ENCODE data around the gene GSE1.
A peak's percentile ranks its signal among the peaks of the same experiment; 100 is the strongest.

Gene GSE1

DNA sequence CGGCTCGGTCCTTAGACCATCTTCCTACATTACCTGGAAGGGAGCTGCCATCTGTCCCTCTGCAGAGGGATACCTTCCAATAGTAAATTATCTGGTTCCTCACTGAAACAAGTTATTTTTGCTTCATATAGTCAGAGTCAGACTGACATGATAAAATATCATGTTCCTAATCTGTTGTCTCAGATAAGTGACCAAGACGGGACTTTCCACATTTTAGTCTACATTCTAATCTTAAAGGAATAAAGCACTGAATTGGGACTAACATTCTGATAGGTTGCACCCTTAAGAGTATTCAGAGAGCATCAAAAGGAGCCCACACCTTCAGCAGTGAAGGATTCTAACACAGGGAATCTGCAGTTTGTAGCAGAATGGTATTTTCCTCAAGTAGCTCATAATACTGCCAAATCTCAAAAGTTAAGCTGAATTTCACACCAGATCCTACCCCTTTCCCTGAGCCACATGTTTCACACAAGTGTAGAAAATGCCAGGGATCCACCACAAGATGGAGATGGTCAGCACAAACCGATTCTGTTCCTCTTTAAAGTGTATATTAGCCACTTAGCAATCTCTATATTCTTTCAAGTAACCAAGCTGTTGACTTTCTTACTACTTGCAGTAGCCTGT, 62.2 kb downstream of the GSE1 start:
- DNase-seq (ENCODE audit: low spot score), result peak; percentile 48

DNA sequence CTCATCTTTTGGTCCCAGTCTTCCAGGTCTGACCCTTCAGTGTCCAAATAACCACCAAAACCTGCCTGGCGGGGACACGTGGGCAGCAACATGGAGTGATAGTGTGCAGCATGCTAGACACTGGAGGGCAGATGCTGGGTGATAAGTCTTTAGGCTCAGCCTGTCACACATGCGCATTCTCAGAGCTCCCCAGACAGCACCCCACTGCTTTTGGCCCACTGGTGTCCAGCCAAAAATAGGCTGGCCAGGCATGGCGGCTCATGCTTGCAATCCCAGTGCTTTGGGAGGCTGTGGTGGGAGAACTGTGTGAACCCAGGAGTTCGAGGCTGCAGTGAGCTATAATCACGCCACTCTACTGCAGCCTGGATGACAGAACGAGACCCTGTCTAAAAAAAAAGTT, 63.3 kb downstream of the GSE1 start:
- DNase-seq (ENCODE audit: low spot score), result no peak

DNA sequence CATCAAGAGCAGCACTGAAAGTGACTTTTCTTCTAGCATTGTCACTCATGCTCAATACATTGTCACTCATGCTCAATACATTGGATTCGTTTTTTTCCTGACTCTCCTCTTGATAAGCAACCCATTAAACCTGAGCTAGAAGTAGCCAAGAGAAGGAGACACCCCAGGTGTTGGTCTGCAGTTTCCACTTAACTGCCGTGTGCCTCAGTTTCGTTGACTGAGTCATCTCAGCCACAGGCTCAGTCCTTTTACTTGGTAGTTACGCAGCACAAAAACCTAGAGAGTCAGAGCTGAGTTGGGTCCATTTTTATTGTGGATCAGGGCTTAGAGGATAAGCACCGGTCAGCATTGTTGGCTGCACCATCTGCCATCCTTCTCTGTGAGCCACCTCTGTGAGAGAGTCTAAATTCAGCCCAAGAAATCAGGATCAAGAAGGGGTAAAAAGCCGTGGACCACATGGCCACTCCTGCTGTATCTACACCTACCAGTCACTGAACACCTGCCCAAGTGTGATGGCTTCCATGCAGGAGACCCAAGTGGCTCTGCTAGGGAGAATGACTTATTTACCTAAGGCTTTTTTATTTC, 64.4 kb downstream of the GSE1 start:
- DNase-seq (ENCODE audit: low spot score), result no peak

DNA sequence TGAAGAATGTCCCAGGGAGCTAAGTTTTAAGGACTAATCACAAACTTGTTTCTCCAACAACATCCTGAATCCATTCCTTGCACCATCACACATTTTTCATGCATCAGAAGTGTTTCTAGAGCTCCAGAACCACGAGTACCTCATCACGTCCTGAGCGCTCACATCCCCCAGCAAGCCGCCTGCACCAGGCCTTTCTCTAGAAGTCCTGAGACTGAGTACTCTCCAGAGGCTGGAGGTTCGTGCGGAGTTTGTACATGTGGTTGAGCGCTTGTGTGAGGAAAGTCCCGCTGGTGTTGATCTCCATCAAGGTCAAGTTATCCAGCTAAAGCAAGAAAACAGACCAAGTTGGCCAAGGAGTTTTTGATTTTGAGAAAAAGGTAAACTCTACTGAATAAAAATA, 64.9 kb downstream of the GSE1 start:
- no peak for DNase-seq (ENCODE audit: low spot score)

DNA sequence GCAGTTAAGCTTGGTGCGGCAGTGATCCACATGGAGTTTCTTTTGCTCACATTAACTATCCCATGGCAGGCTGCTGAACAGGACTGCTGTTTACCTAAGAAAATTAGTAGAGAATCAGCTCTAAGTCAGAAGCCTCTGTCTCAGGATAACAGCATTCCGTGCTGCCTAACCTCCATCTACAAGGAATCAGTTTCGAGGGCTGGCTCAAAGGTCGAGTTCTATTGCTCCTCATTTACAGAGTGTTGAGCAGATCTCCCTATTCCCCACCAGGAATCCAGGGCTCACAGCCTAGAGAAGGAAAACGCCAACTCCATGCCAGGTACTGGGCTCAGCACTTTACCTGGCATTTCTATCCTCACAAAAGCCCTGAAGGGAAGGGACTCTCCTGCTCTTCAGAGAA, 65.7 kb downstream of the GSE1 start:
- no peak for DNase-seq (ENCODE audit: low spot score)

DNA sequence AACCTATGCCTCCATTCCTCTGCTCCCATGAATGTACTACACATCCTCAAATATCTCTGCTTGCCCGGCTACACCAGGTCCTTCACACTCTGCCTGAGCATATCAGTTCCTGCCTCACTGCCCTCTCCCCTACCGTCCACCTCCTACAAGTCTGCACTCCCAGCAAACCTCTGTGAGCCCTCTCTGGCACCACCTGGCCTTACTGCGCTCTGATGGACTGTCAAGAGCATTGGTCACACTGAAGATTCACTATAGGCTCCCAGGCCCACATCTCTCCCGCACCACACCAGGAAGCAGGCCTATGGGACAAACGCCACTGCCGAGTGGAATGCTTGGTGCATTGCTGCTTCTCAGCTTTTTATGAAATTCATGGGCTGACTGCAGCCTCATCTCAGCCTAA, 66.7 kb downstream of the GSE1 start:
- DNase-seq (ENCODE audit: low spot score), result no peak

DNA sequence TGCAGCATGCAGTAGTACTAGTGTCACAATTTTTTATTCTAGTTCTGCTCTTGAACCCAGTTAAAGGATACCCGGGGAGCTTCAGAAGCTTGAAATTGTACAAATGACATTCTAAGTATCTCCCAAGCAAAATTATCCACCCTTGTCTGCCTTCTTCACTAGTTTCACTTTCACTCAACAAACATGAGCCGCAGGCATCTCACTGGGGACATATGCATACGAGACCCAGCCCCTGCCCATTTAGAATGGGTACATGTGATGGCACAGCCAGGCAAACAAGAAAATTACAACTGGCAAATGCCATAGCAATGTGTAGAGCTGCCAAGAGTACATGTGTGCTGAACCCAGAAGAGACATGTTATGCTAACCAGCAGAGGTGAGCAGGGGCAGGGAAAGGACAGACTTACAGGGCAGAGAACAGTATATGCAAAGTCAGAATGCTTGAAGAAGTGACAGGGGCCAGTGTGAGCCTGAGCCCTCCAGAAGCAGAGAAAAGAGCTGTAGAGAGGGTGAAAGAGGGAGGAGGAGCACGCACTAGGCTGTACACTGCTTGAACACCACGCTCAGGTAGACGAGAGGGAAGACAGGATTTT, 67.3 kb downstream of the GSE1 start:
- DNase-seq (ENCODE audit: low spot score), result no peak

DNA sequence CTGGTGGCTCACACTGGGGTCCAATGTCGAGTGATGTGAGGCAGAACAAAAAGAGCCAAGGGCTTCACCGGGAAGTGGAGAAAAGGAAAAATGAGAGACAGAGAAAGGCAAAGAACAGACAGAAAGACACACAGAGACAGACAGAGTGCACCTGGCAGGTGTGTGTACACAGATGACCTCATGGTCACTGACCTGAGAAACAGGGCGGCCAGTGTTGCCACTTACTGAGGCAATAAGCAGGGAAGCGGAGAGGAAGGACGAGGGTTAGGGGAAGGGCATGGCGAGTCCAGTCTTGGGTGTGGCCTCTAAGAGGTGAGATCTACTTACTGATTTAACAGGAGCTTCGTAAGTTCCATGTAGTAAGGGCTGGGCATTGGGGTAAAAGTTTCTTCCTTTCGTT, 68.1 kb downstream of the GSE1 start:
- no peak for DNase-seq (ENCODE audit: low spot score)

DNA sequence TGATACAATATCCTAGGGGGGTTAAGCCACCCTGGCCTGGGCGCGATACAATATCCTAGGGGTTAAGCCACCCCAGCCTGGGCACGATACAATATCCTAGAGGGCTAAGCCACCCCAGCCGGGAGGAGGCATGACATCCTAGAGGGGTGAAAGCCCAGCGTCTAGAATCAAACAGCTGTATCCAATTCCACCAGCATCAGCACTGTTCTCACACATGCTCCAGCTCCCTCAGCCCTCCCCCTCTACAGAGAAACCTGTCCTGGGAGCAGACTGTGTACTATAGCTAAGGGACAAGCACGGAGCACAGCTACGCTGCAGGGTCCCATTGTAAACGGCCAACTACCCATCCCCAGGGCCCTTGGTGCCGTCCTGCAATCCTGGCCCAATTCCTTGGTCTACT, 69.4 kb downstream of the GSE1 start:
- no peak for DNase-seq (ENCODE audit: low spot score)

DNA sequence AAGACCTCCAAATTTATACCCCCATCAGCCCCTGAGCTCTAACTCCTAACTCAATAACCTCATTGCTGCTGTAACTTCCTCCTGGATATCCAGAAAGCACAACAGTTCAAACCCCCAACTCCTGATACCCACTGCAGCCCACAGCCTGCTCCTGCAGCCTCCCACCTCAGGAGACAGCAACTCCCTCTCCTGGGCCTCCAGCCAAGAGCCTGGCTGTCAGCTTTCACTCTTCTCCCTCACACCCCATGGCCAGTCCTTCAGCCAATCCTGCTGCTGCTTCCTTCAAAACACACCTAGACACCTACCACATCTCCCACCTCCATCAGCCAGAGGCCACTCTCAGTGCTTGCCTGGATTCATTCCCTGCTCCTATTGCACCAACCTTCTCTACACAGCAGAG, 70.2 kb downstream of the GSE1 start:
- no peak for DNase-seq (ENCODE audit: low spot score)

DNA sequence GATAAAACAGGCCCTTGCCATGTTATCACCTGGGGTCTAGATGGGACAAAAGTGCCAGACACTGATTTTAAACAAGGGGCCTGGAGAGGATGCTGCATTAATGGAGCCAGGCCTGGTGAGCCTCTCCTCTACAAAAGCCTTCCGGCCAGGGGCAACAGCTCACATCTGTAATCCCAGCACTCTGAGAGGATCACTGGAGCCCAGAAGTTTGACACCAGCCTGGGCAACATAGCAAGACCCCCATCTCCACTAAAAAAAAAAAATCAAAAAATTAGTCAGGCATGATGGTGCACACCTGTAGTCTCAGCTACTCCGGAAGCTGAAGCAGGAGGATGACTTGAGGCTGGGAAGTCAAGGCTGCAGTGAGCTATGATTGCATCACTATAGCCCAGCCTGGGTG, 72.1 kb downstream of the GSE1 start:
- DNase-seq (ENCODE audit: low spot score), result no peak

DNA sequence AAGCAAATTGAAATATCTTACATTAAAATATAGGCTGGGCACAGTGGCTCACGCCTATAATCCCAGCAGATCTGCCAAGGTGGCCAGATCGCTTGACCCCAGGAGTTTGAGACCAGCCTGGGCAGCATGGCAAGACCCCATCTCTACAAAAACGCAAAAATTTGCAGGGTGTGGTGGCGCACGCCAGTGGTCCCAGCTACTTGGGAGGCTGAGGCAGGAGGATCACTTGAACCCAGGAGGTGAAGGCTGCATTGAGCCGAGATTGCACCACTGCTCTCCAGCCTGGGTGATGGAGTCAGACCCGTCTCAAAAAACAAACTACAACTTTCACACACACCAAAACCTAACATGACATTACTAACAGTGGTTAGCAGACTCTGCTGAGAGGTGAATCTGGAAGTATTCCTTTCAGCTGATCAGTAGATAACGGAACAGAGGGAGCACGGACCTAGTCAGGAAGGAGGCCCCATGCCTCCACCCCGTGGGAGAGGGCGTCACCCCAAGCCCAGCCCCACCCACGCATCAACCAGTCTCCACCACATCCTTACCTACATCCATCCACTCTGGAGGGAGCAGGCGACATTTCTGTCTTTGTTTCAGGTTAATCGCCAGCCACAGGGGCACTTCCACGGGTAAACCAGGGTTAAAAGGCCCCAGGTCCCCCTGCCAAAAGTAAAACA, 73.9 kb downstream of the GSE1 start:
- DNase-seq (ENCODE audit: low spot score), result no peak

DNA sequence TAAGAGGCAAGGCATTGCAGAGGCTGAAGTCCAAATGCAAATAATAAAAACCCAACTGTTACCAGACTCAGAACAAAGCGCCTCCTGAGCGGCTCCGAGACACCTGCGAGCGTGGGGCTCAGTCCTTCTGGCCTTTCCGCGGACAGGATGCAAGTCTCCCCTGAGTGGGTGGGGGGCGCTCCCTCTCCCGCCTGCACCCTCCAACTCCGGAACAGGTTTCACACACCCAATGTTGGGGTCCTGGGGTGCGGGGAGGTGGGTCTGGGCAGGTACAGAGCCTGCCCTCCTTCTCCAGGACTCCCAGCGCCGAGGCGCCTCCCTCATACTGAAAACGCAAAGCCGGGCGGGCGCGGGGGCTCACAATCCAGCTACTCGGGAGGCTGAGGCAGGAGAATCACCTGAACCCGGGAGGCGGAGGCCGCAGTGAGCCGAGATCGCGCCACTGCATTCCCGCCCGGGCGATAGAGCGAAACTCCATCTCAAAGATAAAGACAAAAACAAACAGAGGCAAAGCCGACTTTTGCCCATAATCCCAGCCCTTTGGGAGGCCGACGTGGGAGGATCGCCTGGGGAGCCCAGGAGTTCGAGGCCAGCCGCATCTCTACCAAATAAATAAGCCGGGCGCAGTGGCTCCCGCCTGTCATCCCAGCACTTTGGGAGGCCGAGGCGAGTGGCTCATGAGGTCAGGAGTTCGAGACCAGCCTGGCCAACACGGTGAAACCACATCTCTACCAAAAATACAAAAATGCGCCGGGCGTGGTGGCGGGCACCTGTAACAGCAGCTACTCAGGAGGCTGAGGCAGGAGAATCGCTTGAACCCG, 74.7 kb downstream of the GSE1 start:
- no peak for DNase-seq (ENCODE audit: low spot score)

DNA sequence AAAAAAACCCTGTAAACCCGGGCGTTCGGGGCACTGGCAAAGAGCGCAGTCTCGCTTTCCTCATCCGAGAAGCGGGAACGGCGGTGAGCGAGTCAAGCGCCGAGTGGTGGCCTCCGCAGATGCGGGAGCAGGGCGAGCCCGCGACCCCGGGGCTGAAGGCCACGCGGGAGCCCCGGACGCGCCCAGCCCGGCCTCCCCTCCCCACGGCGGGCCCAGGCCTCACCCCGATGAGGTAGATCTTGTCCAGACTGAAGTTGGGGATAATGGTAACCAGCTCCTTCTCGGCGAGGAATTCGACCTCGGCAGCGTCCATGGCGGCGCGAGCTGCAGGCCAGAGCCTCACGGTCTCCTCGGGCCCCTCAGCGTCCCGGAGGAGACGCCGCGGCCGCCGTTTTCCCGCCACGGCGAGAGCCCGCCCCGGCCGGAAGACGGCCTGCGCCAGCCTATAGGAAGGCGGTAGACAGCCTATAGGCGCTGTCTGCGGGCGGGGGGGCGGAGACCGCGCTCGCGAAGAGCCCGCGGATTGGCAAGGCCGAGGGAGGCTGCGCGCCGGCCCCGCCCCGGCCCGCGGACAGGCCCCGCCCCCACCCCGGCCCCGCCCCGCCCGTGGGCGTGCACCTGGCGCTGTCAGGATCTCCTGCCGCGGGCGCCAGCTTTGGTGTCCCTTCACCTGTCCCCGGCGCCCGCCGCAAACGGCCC, 75.6 kb downstream of the GSE1 start, which contains the start of gene GINS2:
Gene GINS2, minus strand, starts transcription at position 369 of the 699 bp plus-strand sequence. Its CDS starts 56 bp downstream, at position 313.
- peak; percentile 93 for DNase-seq (ENCODE audit: low spot score)

DNA sequence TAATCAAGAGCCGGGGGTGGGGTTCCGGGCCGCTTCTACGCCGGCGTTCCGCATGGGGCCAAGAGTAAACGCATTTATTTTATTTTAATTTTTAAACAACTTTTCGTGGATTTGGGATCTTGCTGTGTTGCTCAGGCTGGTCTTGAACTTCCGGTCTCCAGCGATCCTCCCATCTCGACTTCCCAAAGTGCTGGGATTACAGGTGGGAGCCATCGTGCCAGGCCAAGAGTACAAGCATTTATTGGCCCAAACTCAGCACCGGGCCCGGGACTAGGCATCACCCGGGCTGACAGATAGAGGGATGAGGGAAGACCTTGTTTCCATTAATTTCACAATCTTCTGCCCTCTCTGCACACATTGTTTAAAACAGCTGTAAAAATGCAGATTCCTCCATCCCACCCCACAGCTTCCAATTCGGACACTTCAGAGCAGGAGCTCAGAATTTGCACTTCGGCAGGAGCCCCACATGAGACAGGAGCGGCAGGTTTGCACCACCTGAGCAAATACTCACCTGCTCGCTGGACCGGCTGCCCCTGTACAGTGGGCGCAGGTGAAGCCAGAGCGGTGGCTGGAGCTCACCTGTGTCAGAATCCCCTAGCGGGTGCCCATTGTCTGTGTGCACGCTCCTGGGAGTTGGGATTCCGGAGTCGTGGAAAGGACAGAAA, 76.3 kb downstream of the GSE1 start:
- no peak for DNase-seq (ENCODE audit: low spot score)

DNA sequence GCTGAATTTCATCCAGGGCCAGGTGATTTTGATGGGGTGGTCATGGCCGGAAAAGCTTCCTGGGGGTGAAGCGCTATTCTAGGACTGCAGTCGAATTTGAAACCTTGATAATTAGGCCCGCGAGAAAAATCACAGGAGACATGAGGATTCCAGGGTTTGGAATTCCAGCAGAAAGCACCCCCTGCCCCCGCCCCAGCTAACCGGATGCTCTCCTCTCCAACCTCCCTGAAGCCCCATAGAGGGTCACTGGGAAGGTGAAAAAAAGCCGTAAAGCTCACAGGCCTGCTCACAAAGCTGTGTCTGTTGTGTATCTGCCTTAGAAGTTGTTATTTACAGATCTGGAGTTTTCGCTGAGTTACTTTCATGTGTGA, 76.8 kb downstream of the GSE1 start:
- DNase-seq (ENCODE audit: low spot score), result no peak

DNA sequence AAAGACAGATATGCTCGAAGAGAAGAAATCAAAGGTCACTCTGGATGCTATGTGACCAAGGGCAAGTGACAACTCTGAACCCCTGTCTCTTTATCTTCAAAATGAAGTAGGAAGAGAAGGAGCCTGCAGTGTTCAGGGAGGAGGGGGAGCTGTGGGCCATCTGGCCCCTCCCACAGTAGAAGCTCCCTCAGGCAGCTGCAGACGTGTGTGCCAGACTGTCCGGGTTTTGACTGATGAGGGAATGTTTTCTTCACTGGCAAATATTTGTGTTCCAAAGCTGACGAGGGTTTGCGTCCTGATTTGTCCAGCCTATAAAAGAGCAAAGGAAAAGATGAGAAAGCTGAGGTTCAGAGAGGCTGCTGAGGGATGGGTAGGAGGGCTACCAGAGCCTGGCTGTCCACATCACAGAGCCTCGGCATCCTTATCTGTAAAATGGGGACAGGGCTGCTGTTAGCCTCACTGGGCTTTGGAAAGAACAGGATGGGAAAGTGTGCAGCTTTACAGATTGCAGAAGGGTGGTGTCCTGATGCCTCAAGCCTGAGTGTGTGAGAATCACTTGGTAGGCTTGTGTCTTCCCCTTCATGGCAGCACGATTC, 77.4 kb downstream of the GSE1 start:
- DNase-seq (ENCODE audit: low spot score), result peak; percentile 49

DNA sequence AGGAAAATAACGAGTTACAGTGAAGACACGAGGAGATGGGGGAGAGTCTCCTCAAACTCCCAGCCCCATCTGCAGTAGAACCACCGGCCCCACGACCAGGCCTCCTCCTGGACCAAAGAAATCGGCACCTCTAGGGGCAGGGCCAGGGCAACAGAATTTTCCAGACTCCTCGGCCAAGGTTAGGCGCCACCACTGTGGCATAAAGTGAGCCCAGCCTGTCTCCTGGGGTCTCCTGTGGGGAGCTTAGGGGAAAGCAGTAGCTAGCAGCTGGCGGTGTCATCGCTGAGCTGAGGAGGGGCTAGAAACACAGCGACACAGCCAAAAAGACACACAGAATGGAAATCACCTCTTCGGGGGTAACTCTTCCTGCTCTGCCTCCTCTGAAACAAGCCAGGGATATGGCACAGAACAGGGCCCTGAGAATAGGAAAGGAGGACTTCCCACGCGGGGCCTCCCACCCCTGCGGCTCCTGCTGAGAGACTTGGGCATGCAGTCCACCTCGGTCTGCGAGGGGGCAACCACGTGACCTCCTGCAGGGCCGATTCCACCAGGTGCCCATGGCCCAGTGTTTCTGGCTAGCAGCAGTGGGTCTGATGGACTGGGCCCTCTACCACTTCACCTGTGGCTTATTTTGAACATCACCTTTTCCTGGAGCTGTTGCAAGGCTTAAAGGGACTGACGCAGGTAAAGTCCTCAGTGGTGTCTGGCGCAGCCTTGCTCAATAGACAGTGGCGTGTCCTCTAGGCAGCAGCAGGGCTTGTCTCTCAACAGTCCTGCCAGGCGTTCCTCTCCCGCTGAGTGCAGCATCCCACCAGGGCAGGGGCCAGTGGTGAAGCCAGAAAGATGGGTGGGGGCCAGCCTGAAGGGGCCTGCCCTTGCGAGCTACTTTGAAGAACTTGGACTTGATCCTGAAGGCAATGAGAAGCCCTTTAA, 82.3 kb downstream of the GSE1 start:
- no peak for DNase-seq (ENCODE audit: low spot score)

DNA sequence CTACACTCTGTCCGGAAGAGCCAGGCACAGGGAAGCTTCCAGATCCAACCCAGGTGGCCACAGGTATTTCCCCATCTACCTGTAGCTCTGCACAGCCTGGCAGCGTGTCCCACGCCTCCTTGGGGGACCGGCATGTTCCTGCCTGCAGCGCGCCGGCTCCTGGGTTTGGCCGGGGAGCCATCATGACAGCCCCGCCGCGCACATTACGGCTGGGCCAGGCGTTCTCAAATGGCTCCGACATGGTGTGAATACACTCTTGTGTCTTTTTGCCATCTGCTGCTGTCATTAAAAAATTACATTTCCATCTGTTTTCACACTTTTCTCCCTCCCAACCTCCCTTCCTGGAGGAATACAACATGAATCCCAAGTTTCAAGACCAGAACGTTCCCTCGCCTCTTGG, 83.7 kb downstream of the GSE1 start:
- no peak for DNase-seq (ENCODE audit: low spot score)

Data from SK-N-DZ (cell line).